DLD1 (cell line): ENCODE results near the gene ZNF805.
"Not testable (repeated sequence)": the region's sequence is repeated elsewhere in the genome, so short reads cannot be mapped to it uniquely, and the experiment has no call there.

Experiments
- in situ Hi-C: cut with HindIII; loops from 2 replicates; pipeline ENCODE4 v1.10.0; 2017; ENCODE audit warnings: low sequenced_read_pairs

The ZNF805 gene

GRCh38 chr19:57267291-57267690 lies 26.9 kb downstream of the ZNF805 start:
- in situ Hi-C loops = no loop called here

DNA sequence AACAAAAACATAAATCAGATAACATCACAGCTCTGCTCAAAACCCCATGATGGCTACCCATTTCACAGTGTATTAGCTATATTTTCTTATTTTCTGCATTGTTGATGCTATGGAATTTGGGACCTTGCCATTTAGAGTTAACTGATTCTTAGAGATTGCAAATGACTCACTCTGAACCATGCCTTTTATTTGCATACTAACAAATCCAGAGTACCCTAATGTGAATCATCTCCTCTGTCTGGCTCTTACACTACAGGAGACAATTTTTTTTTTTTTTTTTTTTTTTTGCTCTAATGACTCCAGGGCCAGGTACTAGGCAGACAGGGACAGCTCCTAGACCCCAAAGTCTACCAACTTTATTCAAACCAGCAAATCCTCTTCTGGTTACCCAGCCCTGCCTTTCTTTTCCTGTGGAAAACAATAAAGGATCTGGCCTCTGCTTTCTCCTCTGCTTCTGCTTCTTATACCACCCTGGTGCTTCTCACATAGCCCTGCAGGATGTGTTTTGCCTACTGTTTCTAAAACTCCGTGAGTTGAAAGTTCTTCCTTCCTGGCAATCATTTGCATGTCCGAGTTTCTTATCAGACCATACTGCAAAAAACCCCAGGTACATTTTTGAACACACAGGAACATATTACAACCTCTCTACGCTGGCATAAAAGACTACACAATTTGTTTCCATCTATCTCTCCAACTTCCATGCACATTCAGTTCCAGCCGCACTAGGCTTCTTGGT lies 29.3 kb downstream of the ZNF805 start:
- in situ Hi-C loops = no loop called here

- in situ Hi-C loops = no loop called here
Measured at GRCh38 chr19:57271280-57271679, 30.8 kb downstream of the ZNF805 start.

- in situ Hi-C loops = no loop called here
Measured at GRCh38 chr19:57273014-57273413, 32.6 kb downstream of the ZNF805 start.

GRCh38 chr19:57276430-57276829 lies 36.0 kb downstream of the ZNF805 start:
- in situ Hi-C loops = no loop called here

- in situ Hi-C loops = not testable (repeated sequence)
Measured at GRCh38 chr19:57278481-57278880, 38.0 kb downstream of the ZNF805 start.

DNA sequence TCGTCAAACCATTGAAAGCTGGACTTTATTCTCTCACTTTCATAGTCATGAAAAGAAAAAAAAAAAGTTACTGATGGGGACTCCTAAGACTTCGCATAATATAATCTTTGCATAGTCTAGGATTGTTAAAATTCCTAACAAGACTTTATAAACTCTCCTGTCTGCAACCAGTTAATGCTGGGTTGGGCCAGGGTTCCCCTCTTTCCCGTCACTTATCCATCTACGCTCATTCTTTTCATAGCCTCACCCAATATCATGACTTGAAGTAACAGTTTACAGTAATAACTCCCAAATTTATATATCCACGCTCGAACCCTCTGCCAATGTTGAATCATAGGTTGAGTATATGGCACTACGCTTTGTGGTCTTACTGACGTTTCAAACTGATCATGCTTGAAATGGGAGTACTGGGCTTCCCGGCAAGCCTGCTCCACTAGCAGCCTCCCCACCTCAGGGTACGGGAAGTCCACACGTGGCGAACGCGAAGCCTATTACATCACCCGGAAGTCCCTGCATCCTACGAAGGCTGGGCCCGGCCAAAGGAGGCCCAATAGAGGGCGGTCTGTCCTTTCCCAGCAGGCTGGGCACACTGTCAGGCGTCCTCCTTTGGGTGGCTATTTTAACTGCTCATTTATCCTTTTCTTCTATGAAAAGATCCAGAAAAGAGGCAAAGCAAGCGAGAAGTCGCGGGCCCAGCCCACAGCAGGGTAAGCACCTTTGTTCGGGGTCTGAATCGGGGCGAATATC lies 39.2 kb downstream of the ZNF805 start:
- in situ Hi-C loops = no loop called here

DNA sequence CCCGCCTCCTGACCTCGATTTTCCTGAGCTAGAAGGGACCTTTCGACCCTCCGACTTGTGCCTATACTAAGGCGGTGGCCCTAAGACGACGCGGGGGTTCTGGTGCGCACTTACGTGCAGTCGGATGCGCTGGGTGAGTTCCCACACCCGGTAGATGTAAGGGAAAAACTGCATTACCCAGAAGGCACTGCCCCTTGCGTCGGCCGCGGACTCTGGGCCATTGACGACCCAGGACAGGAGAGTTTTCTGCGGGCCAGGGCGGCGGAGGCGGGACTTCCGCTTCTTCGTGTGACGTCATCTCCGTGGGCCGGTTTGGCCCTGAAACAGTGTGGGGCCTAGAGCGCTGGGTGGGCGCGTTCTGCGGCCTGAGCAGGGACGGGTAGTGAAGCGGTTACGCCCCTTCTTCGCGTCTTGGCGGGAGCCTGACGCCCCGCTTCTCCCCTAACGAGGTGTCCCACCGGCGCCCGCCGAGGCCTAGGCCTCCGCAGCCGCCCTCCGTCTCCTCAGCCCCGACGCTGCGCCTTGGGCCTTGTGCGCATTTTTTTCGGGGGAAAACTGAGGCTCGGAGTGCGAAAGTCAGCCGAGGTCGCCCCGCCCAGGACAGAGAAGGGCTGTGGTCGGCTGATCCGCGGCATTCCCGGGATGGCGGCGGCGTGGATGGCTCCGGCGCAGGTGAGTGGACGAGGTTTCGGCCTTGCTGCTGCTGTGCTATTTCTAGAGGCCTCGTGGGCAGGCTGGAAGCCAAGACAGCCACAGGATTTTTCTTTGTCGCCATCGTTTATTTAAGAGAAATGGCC lies 39.9 kb downstream of the ZNF805 start, which contains the start of gene ZNF460:
TSS of gene ZNF460 (plus strand) at position 321 of the 797 bp plus-strand sequence. CDS start at position 643, 322 bp downstream.
- in situ Hi-C loops = no loop called here

DNA sequence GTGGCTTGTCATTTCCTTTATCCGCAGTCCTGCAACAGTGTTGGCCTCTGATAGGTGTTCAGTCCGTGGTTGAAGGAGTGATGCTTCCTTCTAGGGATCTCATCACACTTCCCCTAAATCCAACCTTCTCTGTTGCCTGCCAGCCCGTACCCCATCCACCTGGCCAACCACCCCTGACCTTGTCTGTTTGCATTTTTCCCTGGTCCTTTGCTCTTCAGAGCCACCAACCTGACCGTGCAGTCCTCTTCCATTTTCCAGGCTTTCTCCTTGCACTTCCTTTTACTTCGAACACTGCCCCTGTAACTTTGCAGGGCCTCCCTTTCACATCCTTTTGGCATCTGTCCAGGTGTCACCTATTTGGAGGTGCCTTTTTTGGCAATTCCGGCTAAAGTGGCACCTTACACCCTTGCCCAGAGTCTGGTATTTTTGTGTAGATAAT lies 40.5 kb downstream of the ZNF805 start:
- in situ Hi-C loops = no loop called here

GRCh38 chr19:57282011-57282643 lies 41.7 kb downstream of the ZNF805 start:
- in situ Hi-C loops = no loop called here

DNA sequence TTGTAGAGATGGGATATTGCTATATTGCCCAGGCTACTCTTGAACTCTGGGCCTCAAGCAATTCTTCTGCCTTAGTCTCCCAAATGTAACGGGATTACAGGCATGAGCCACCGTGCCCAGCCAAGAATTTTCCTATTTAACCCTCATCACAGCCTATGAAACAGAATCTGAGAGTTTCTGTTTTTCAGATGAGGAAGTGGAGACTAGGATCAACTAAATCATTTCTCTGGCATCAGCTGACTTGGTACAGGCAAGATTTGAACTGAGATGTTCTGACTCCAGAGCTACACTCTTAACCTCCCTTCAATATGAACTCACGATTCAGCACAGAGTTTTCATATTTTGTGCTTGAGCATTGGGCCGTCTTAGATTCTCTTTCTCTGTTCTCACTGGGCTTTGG lies 47.9 kb downstream of the ZNF805 start:
- in situ Hi-C loops = no loop called here

DNA sequence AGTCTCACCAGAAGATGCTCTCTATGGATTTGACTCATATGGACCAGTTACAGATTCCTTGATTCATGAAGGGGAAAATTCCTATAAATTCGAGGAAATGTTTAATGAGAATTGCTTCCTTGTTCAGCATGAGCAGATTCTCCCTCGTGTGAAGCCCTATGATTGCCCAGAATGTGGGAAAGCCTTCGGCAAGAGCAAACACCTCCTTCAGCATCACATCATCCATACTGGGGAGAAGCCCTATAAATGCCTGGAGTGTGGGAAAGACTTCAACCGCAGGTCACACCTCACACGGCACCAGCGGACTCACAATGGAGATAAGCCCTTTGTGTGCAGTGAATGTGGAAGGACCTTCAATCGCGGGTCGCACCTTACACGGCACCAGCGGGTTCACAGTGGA lies 50.5 kb downstream of the ZNF805 start:
- in situ Hi-C loops = no loop called here

DNA sequence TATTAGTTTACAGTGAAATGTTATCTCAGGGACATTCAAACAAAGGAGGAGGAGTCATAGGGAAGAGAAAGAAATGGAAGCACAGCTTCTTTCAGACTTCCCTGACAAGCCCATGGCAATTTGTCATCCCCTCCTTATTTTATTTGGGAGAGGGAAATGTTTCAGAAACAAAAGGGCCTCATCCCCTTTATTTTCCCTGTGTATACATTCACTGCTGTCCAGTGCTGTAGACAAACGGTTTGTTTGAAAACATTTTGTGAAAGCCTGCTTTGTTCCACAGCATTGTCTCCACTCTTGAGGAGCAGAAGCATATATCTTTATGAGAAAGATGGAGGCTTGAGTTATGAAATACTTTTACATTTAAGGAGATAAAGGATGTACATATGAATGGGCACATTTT lies 52.1 kb downstream of the ZNF805 start:
- in situ Hi-C loops = no loop called here

GRCh38 chr19:57293719-57294118 lies 53.3 kb downstream of the ZNF805 start:
- in situ Hi-C loops = no loop called here

GRCh38 chr19:57302020-57302465 lies 61.6 kb downstream of the ZNF805 start:
- in situ Hi-C loops = no loop called here

DNA sequence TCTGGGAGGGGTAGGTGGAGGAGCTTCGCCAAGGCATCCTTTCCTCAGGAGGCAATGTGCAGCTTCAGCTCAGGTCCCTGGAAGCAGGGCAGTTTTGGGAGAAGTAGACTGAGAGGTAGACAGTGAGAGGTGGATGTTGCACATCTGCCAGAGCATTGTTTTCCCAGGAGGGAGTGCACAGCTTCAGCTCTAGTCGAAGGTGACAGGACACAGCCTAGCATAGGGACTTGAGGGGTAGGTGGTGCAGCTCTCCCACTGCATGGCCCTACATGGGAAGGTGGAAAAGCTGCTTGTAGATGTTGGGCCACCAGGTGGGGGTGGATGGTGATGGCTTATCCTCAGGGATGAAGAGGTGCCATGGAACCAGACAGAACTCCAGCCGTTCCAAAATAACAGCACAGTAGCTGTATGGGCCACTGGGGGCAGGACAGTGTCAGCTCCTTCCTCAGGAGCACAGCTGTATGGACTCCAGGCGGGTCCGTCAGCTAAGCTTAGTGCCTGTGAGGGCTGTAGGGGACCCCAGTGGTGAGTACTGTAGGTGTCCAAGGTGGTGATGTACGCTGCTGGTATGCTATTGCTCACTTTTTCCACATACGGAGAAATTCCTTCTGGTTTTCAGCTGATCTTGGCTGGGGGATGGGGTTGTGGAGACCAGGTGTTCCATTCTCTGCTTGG lies 62.4 kb downstream of the ZNF805 start:
- in situ Hi-C loops = no loop called here
